ENCODE measurements around the gene ESPN. TPM values are rescaled to one million over a fixed set of nuclear protein-coding genes. Genes with fewer than 3 reads are reported as not detected.

The ESPN gene
- total and polyA plus RNA-seq, 2 experiments from 2014 or later: 31.1 to 65.7 TPM

- Histone ChIP-seq H3K79me2 (peaks cover 19% of the 10 kb centered on the region), H3K4me2 (peak overlapping the region; percentile 100), H4K20me1 (ENCODE audit: insufficient read depth, poor library complexity, severe bottlenecking) (no peaks in the 10 kb centered on the region), H3K9me3 (ENCODE audit: low read depth) (no peaks in the 10 kb centered on the region), H3K36me3 (replicated peaks; ENCODE audit: insufficient read depth, low read depth) (no peaks in the 10 kb centered on the region), H3K27me3 (no peaks in the 10 kb centered on the region), H3K9me2 (replicated peaks; ENCODE audit: insufficient read depth) (no peaks in the 10 kb centered on the region), H3K4me3 (no peak overlapping the region), H3K27ac (no peak overlapping the region), H2AFZ (no peak overlapping the region), H3K4me1 (ENCODE audit: insufficient read depth) (peaks cover 26% of the 10 kb centered on the region)
- DNase-seq (ENCODE audit: low spot score): no peak
- WGBS (ENCODE audit: low lambda C conversion rate, missing lambda C conversion rate): 79% methylated on average over 13 of the region's 13 CpGs
- no peak for TF ChIP-seq EZH2phosphoT487 (IDR thresholded peaks at IDR 0.05; ENCODE audit: low read depth, severe bottlenecking, unreplicated experiment)
- TF ChIP-seq CTCF (IDR thresholded peaks at IDR 0.05; ENCODE audit: poor library complexity): no peak
- TF ChIP-seq EZH2 (IDR thresholded peaks at IDR 0.05; ENCODE audit: borderline replicate concordance): no peak
Observed at GRCh38 chr1:6488602-6489382, 64.2 kb downstream of the ESPN start.

GRCh38 chr1:6489383-6489765 is 64.8 kb downstream of the ESPN start:
- H3K9me3 ChIP-seq (ENCODE audit: low read depth): no peaks in the 10 kb centered on the region
- no peaks in the 10 kb centered on the region for H3K27me3 ChIP-seq
- H3K27ac ChIP-seq: no peak overlapping the region
- peaks cover 26% of the 10 kb centered on the region for H3K4me1 ChIP-seq (ENCODE audit: insufficient read depth)
- H4K20me1 ChIP-seq (ENCODE audit: insufficient read depth, poor library complexity, severe bottlenecking): no peaks in the 10 kb centered on the region
- H2AFZ ChIP-seq: no peak overlapping the region
- H3K79me2 ChIP-seq: peaks cover 15% of the 10 kb centered on the region
- WGBS (ENCODE audit: low lambda C conversion rate, missing lambda C conversion rate): 85% methylated on average over 9 of the region's 9 CpGs
- H3K4me2 ChIP-seq: peak overlapping the region; percentile 100
- no peaks in the 10 kb centered on the region for H3K36me3 ChIP-seq (replicated peaks; ENCODE audit: insufficient read depth, low read depth)
- TF ChIP-seq CTCF (IDR thresholded peaks at IDR 0.05; ENCODE audit: poor library complexity) (no peak), EZH2 (IDR thresholded peaks at IDR 0.05; ENCODE audit: borderline replicate concordance) (no peak), EZH2phosphoT487 (IDR thresholded peaks at IDR 0.05; ENCODE audit: low read depth, severe bottlenecking, unreplicated experiment) (no peak)
- H3K4me3 ChIP-seq: no peak overlapping the region
- H3K9me2 ChIP-seq (replicated peaks; ENCODE audit: insufficient read depth): no peaks in the 10 kb centered on the region
- DNase-seq (ENCODE audit: low spot score): no peak

- Histone ChIP-seq H3K27ac (peak overlapping the region; percentile 85), H3K4me2 (peak overlapping the region; percentile 100), H3K4me3 (peak overlapping the region; percentile 92), H3K79me2 (peaks cover 11% of the 10 kb centered on the region), H3K4me1 (ENCODE audit: insufficient read depth) (peaks cover 26% of the 10 kb centered on the region), H3K27me3 (no peaks in the 10 kb centered on the region), H3K9me2 (replicated peaks; ENCODE audit: insufficient read depth) (no peaks in the 10 kb centered on the region), H2AFZ (peak overlapping the region; percentile 96), H3K9me3 (ENCODE audit: low read depth) (no peaks in the 10 kb centered on the region), H4K20me1 (ENCODE audit: insufficient read depth, poor library complexity, severe bottlenecking) (no peaks in the 10 kb centered on the region), H3K36me3 (replicated peaks; ENCODE audit: insufficient read depth, low read depth) (no peaks in the 10 kb centered on the region)
- WGBS (ENCODE audit: low lambda C conversion rate, missing lambda C conversion rate): 14% methylated on average over 21 of the region's 21 CpGs
- TF ChIP-seq EZH2phosphoT487 (IDR thresholded peaks at IDR 0.05; ENCODE audit: low read depth, severe bottlenecking, unreplicated experiment) (no peak), CTCF (IDR thresholded peaks at IDR 0.05; ENCODE audit: poor library complexity) (peak; percentile 96)
- DNase-seq (ENCODE audit: low spot score): peak; percentile 88
Observed at GRCh38 chr1:6489799-6490180, 65.2 kb downstream of the ESPN start.
